HG03342 (cell line): ENCODE results near the gene MRPL36.

Source experiments
- ATAC-seq: cut with Tn5 transposase; IDR thresholded peaks from one replicate; pipeline ENCODE4 v1.9.1; 2021; ENCODE audit warnings: mild to moderate bottlenecking, moderate library complexity; ENCODE audit not compliant: unreplicated experiment

The MRPL36 gene

DNA sequence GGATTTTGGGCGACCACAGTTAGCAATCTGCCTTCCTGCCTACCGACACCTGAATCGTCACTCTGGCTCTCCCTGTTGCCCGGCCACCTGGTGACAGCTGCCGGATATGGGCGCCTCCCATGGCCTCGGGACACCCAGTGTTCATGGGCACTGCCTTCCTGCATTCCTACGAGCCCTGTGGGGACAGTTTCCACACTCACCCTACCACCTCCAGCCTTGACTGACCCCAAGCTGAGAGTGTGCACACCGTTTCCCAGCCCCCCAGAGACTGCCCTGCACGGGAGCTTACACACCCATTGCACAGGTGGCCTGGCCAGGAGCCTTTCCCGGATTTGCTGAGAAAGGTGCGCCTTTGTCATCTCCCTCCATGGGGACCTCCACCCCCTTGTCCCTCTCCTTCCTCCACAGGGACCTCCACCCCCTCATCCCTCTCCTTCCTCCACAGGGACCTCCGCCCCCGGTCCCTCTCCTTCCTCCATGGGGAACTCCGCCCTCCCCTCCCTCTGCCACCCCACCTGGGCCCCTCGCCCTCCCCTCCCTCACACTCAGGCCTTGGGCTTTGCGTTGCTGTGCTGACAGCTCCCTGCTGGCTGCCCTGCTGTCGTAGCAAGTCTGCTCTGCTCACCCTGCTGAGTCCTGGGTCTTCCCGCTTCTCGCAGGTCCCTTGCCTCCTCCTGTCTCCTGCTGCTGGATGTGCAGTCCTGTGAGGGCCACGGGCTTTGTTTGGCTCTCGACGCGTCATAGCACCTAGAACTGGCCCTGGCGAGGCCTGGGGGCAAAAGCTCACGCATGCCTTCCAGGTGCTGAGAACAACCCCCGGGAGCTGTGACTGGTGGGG is 48.4 kb downstream of the MRPL36 start:
- no peak for ATAC-seq

- no peak for ATAC-seq
Measured at GRCh38 chr5:1750469-1750868, 49.2 kb downstream of the MRPL36 start.

- ATAC-seq: no peak
Measured at GRCh38 chr5:1749346-1750124, 50.1 kb downstream of the MRPL36 start.

GRCh38 chr5:1748845-1749244 is 50.8 kb downstream of the MRPL36 start:
- no peak for ATAC-seq
